Measurements from ENCODE around the gene C1orf122. TPM values are rescaled to one million over a fixed set of nuclear protein-coding genes. Genes with fewer than 3 reads are reported as not detected.

C1orf122 gene
- total RNA-seq, 3 donors from 2014 or later: 29.2 to 39.0 (median 34.2) TPM

DNA sequence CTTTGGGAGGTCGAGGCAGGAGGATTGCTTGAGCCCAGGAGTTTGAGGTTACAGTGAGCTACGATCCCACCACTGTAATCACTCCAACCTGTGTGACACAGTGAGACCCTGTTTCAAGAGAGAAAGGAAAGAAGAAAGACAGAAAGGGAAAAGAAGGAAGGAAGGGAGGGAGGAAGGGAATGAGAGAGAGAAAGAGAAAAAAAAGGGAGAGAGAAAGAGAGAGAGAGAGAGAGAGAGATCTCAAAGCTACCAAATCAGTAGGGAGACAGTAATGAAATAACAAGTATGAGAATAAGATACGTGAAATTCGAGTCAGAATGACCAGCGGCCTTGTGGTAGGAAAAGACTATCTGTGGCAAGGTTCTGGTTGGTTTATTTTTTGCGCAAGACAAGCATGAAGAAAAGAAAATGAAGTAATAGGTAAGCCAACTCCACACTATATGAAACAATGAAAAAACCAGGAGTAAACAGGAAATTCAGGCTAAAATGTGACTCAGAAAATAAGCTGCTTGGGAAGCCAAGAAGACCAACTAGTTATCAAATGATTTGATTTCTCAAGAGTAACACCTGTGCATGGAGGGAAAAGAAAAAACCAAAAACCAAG is 42.9 kb downstream of the C1orf122 start:
- intact Hi-C loops (cut with DNase I, micrococcal nuclease): no loop called here
- Histone ChIP-seq H3K4me1 (ENCODE audit: low read depth) (peaks cover 10% of the 10 kb centered on the region), H3K4me3 (no peak overlapping the region), H3K9me3 (no peaks in the 10 kb centered on the region), H3K36me3 (ENCODE audit: low read depth) (no peaks in the 10 kb centered on the region)
- TF ChIP-seq, protein P1, sequence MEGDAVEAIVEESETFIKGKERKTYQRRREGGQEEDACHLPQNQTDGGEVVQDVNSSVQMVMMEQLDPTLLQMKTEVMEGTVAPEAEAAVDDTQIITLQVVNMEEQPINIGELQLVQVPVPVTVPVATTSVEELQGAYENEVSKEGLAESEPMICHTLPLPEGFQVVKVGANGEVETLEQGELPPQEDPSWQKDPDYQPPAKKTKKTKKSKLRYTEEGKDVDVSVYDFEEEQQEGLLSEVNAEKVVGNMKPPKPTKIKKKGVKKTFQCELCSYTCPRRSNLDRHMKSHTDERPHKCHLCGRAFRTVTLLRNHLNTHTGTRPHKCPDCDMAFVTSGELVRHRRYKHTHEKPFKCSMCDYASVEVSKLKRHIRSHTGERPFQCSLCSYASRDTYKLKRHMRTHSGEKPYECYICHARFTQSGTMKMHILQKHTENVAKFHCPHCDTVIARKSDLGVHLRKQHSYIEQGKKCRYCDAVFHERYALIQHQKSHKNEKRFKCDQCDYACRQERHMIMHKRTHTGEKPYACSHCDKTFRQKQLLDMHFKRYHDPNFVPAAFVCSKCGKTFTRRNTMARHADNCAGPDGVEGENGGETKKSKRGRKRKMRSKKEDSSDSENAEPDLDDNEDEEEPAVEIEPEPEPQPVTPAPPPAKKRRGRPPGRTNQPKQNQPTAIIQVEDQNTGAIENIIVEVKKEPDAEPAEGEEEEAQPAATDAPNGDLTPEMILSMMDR (IDR thresholded peaks at IDR 0.05): no peak
- no peak for DNase-seq
- no peak for ATAC-seq

DNA sequence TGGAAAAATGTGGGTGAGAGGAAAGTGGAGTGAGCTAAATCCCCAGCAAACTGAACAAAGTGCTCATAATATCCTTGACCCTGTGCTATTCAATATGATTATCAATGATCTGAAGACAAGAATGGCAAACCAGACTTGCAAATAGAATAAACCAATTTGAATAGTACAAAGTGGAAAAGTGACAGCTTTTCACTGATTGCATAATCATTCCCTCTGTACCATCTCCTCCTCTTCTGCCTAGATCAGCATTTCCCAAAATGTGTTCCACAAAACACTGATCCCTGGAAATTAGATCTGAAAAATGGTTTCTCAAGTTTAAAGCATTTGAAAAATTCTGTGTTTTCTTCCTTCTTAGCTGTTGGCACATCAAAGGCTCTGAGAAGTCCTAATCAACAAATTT is 43.7 kb downstream of the C1orf122 start:
- TF ChIP-seq, protein P1 (IDR thresholded peaks at IDR 0.05): no peak
- no peak for DNase-seq
- ATAC-seq: no peak
- intact Hi-C loops (cut with DNase I, micrococcal nuclease): no loop called here
- Histone ChIP-seq H3K4me1 (ENCODE audit: low read depth) (peaks cover 13% of the 10 kb centered on the region), H3K36me3 (ENCODE audit: low read depth) (no peaks in the 10 kb centered on the region), H3K4me3 (no peak overlapping the region), H3K9me3 (no peaks in the 10 kb centered on the region)

DNA sequence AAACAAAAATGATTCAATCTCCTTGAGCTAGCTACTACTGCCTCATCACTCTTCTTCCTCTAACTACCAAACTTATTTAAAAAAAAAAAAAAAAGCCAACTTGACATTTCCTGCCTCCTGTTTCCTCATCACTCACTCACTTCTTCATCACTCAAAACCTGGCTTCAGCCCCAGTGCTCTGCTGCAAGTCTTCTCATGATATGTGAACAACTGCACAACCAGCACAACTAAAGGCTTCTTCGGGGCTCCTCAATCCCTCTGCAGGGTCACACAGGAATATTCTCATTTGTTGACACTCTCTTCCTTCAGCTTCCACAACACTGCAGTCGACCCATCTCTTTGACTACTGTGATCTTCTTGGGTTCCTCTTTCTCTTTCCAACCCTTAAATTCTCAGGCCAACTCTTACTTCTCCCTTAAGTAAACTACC is 44.2 kb downstream of the C1orf122 start:
- H3K4me3 ChIP-seq: no peak overlapping the region
- no peaks in the 10 kb centered on the region for H3K9me3 ChIP-seq
- intact Hi-C loops (cut with DNase I, micrococcal nuclease): no loop called here
- TF ChIP-seq, protein P1 (IDR thresholded peaks at IDR 0.05): no peak
- no peaks in the 10 kb centered on the region for H3K36me3 ChIP-seq (ENCODE audit: low read depth)
- H3K4me1 ChIP-seq (ENCODE audit: low read depth): peaks cover 19% of the 10 kb centered on the region
- DNase-seq (no peak), ATAC-seq (no peak)

DNA sequence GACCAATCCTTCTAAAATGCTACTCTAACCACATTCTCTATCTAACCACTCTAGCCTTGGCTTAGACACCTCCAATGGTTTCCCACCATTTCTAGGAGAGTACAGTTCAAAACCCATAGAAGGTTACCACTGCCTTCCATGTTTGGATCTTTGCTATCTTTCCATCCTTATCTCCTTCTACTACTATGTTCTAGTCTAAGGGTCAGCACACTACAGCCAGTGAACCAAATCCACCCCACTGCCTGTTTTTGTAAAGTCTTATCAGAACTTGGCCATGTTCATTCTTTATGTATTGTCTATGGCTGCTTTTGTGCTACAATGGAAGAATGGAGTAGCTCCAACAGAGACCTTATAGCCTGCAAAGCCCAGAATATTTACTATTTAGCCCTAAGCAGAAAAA is 45.6 kb downstream of the C1orf122 start:
- ATAC-seq (no peak), DNase-seq (no peak)
- intact Hi-C loops (cut with DNase I, micrococcal nuclease): no loop called here
- no peak overlapping the region for H3K4me3 ChIP-seq
- H3K9me3 ChIP-seq: no peaks in the 10 kb centered on the region
- no peaks in the 10 kb centered on the region for H3K36me3 ChIP-seq (ENCODE audit: low read depth)
- TF ChIP-seq, protein P1 (IDR thresholded peaks at IDR 0.05): no peak
- H3K4me1 ChIP-seq (ENCODE audit: low read depth): peaks cover 19% of the 10 kb centered on the region

DNA sequence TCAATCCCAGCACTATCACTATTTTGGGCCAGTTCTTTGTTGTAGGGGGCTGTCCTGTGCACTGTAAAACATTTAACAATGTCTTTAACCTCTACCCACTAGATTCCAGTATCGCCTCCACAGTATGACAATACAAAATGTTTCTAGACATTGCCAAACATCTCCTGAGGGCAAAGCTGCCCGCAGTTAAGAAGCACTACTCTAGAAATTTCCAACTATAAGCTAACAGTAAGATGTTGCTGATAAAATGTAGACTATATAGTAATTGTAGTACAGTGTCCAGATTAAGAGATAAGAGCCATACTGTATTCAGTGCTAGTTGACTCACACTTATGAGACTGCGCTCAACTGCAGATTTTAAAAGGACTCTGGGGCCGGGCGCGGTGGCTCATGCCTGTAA is 46.8 kb downstream of the C1orf122 start:
- Histone ChIP-seq H3K9me3 (no peaks in the 10 kb centered on the region), H3K4me1 (ENCODE audit: low read depth) (peaks cover 26% of the 10 kb centered on the region), H3K36me3 (ENCODE audit: low read depth) (no peaks in the 10 kb centered on the region), H3K4me3 (no peak overlapping the region)
- DNase-seq: no peak
- intact Hi-C loops (cut with DNase I, micrococcal nuclease): no loop called here
- no peak for ATAC-seq
- TF ChIP-seq, protein P1 (IDR thresholded peaks at IDR 0.05): no peak

Other genes starting within 250 kb of the C1orf122 start
- 10 to 100 TPM; 31.2 to 38.4 (median 34.0) TPM for gene GNL2, start 211.9 kb upstream of the C1orf122 start, total RNA-seq
- gene RSPO1, start 172.9 kb upstream of the C1orf122 start, total RNA-seq: 1 to 10 TPM in 1 of 3 donors, under 1 TPM in 2; 0.12 to 1.7 (median 0.53) TPM
- 10 to 100 TPM in 2 of 3 donors, 1 to 10 TPM in 1; 3.8 to 16.8 (median 10.1) TPM for gene CDCA8, start 115.3 kb upstream of the C1orf122 start, total RNA-seq
- gene EPHA10, start 42.7 kb upstream of the C1orf122 start, total RNA-seq: 10 to 100 TPM; 45.3 to 74.4 (median 66.0) TPM
- 1 to 10 TPM; 5.4 to 7.6 (median 6.5) TPM for gene MANEAL, start 13.9 kb upstream of the C1orf122 start, total RNA-seq
- 10 to 100 TPM; 13.3 to 13.9 (median 13.4) TPM for gene YRDC, start 418 bp downstream of the C1orf122 start, total RNA-seq
- 10 to 100 TPM; 30.6 to 42.8 (median 35.2) TPM for gene MTF1, start 51.8 kb downstream of the C1orf122 start, total RNA-seq
- 10 to 100 TPM; 21.5 to 37.9 (median 28.1) TPM for gene INPP5B, start 139.3 kb downstream of the C1orf122 start, total RNA-seq
- gene SF3A3, start 182.2 kb downstream of the C1orf122 start, total RNA-seq: 10 to 100 TPM; 38.3 to 47.1 (median 44.7) TPM
- gene FHL3, start 197.7 kb downstream of the C1orf122 start, total RNA-seq: 10 to 100 TPM in 1 of 3 donors, 1 to 10 TPM in 2; 2.0 to 34.1 (median 8.7) TPM
- 10 to 100 TPM; 13.7 to 35.7 (median 15.3) TPM for gene UTP11, start 204.9 kb downstream of the C1orf122 start, total RNA-seq
- not detected for gene POU3F1, start 239.0 kb downstream of the C1orf122 start, total RNA-seq

Measured in mucosa of descending colon (tissue), 3 donors.